ENCODE data around the gene GSKIP. TPM values are rescaled to one million over a fixed set of nuclear protein-coding genes. Genes with fewer than 3 reads are reported as not detected.
A peak's percentile ranks its signal among the peaks of the same experiment; 100 is the strongest.

The GSKIP gene
- total RNA-seq, 4 donors from 2014 or later = 10.4 to 22.0 (median 13.1) TPM

DNA sequence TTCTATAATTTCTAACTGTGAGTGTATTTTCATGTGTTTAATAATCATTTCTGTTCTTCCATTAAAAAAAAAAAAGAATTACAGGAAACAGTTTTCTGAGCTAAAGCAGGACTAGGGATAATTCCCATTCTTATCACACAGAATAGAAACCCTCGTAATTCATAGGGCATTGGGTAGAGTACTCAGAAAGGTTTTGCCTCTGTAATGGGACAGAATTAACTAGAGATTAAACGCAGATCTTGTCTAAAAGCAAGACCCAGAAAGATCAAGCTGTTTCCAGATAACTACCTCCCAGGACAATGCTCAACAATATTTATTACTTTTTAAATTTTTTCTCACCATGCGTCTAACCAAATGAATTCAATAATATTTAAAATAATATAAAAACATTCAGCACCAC lies 10.2 kb downstream of the GSKIP start:
- H3K27ac ChIP-seq (replicated peaks in 1 of 4) = no peak overlapping the region
- intact Hi-C loops (cut with DNase I) = no loop called here
- no peak for DNase-seq (ENCODE audit: extremely low spot score)
- H3K4me1 ChIP-seq = no peaks in the 10 kb centered on the region
- no peak overlapping the region for H3K4me3 ChIP-seq
- no peaks in the 10 kb centered on the region for H3K9me3 ChIP-seq
- TF ChIP-seq CTCF (IDR thresholded peaks at IDR 0.05) = no peak
- TF ChIP-seq EP300 (IDR thresholded peaks at IDR 0.05) = no peak
- TF ChIP-seq POLR2AphosphoS5 (IDR thresholded peaks at IDR 0.05) = no peak
- no peak for TF ChIP-seq POLR2A (IDR thresholded peaks at IDR 0.05; ENCODE audit: low read depth)
- no peaks in the 10 kb centered on the region for H3K36me3 ChIP-seq
- no peaks in the 10 kb centered on the region for H3K27me3 ChIP-seq
- 79% methylated on average over 3 of the region's 3 CpGs for WGBS

DNA sequence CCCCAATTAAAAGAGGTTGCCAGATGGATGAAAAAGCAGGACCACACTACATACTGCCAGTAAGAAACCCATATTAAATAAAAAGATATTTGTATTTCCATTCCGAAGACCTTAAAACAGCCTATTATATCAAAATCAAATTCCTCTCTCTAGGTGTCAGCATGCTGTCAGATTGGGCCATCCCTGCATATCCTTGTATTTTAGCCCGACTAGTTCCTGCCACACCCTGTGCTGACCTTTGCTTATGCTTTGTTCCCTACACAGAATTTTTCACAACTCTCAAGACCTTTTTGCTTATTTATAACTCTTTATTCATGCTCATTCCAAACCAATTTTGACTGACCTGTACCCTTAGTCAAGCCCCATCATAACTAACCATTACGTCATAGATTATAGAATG lies 12.8 kb downstream of the GSKIP start:
- intact Hi-C loops (cut with DNase I) = no loop called here
- no peak for DNase-seq (ENCODE audit: extremely low spot score)
- H3K9me3 ChIP-seq = no peaks in the 10 kb centered on the region
- no peak overlapping the region for H3K4me3 ChIP-seq
- TF ChIP-seq EP300 (IDR thresholded peaks at IDR 0.05) = no peak
- H3K27ac ChIP-seq (replicated peaks in 1 of 4) = no peak overlapping the region
- H3K36me3 ChIP-seq = no peaks in the 10 kb centered on the region
- no peaks in the 10 kb centered on the region for H3K4me1 ChIP-seq
- no peaks in the 10 kb centered on the region for H3K27me3 ChIP-seq
- 85% methylated on average over 3 of the region's 3 CpGs for WGBS

- WGBS = 96% methylated on average over 3 of the region's 3 CpGs
- H3K4me1 ChIP-seq = no peaks in the 10 kb centered on the region
- intact Hi-C loops (cut with DNase I) = no loop called here
- H3K36me3 ChIP-seq = peaks cover 6 to 35% (median 14%) of the 10 kb centered on the region in 4 donors
- no peak overlapping the region for H3K4me3 ChIP-seq
- no peaks in the 10 kb centered on the region for H3K27me3 ChIP-seq
- no peaks in the 10 kb centered on the region for H3K9me3 ChIP-seq
- DNase-seq (ENCODE audit: extremely low spot score) = peak; percentile 64
- no peak overlapping the region for H3K27ac ChIP-seq (replicated peaks in 1 of 4)
- no peak for TF ChIP-seq EP300 (IDR thresholded peaks at IDR 0.05)
- TF ChIP-seq POLR2A (IDR thresholded peaks at IDR 0.05; ENCODE audit: low read depth) = no peak
- no peak for TF ChIP-seq POLR2AphosphoS5 (IDR thresholded peaks at IDR 0.05)
- no peak for TF ChIP-seq CTCF (IDR thresholded peaks at IDR 0.05)
Observed at GRCh38 chr14:96380735-96381134, 17.4 kb downstream of the GSKIP start.

DNA sequence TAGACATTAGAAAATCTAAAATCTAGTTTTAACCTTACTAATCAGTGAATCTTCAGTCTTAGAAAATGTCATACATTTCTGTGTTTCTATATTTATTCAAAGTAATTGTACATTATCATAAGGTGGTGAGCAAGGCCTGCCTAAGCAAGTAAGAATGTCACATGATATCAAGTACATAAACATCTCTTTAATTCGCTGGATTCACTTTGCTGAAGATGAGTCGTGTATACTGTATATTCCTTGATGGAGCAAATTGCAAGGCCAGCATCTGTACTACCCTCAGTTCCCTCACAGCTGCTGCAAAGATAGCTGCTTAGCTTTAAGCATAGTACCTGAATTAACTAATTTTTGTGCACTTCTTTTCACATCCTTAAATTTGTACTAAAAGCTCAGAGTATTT lies 20.1 kb downstream of the GSKIP start:
- Histone ChIP-seq H3K9me3 (no peaks in the 10 kb centered on the region), H3K4me1 (no peaks in the 10 kb centered on the region), H3K27ac (replicated peaks in 1 of 4) (no peak overlapping the region), H3K36me3 (peaks cover 8 to 53% (median 20%) of the 10 kb centered on the region in 4 donors), H3K4me3 (no peak overlapping the region), H3K27me3 (no peaks in the 10 kb centered on the region)
- intact Hi-C loops (cut with DNase I) = no loop called here
- 91% methylated on average over 2 of the region's 2 CpGs for WGBS
- TF ChIP-seq POLR2AphosphoS5 (IDR thresholded peaks at IDR 0.05) (no peak), CTCF (IDR thresholded peaks at IDR 0.05) (no peak), POLR2A (IDR thresholded peaks at IDR 0.05; ENCODE audit: low read depth) (no peak), EP300 (IDR thresholded peaks at IDR 0.05) (no peak)
- no peak for DNase-seq (ENCODE audit: extremely low spot score)

DNA sequence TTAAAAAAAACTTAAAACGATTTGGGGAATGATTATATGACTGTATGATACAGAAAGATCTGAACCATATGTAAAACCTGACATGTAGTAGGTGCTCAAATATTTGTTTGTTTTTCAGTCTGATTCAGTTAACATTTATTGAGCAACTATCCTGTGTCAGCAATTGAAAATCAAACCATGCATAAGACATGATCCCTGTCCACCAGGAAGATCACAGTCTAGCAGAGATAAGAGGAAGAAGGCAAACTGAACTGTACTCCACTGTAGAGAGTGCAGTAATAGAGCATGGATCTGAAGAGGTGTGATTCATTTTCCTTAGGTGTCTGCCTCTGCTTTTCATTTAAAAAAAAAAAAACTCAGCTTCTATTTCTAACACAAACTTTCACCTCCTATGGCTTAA lies 20.7 kb downstream of the GSKIP start:
- no peak overlapping the region for H3K27ac ChIP-seq (replicated peaks in 1 of 4)
- DNase-seq (ENCODE audit: extremely low spot score) = no peak
- WGBS = 77% methylated on average over 1 of the region's 1 CpG
- H3K27me3 ChIP-seq = no peaks in the 10 kb centered on the region
- no peak for TF ChIP-seq EP300 (IDR thresholded peaks at IDR 0.05)
- TF ChIP-seq POLR2AphosphoS5 (IDR thresholded peaks at IDR 0.05) = no peak
- TF ChIP-seq POLR2A (IDR thresholded peaks at IDR 0.05; ENCODE audit: low read depth) = no peak
- TF ChIP-seq CTCF (IDR thresholded peaks at IDR 0.05) = no peak
- no peak overlapping the region for H3K4me3 ChIP-seq
- no peaks in the 10 kb centered on the region for H3K9me3 ChIP-seq
- H3K36me3 ChIP-seq = peaks cover 8 to 53% (median 20%) of the 10 kb centered on the region in 4 donors
- H3K4me1 ChIP-seq = no peaks in the 10 kb centered on the region
- intact Hi-C loops (cut with DNase I) = no loop called here

Data from esophagus muscularis mucosa (tissue), 4 donors.